ENCODE data around the gene SYNE1. TPM values are rescaled to one million over a fixed set of nuclear protein-coding genes. Genes with fewer than 3 reads are reported as not detected.

Gene SYNE1
- total and polyA plus RNA-seq, 10 of the 15 experiments (the other 5 are each of a cell fraction or from before 2014, with no cell fraction given), result 2.3 to 28.7 (median 14.1) TPM

DNA sequence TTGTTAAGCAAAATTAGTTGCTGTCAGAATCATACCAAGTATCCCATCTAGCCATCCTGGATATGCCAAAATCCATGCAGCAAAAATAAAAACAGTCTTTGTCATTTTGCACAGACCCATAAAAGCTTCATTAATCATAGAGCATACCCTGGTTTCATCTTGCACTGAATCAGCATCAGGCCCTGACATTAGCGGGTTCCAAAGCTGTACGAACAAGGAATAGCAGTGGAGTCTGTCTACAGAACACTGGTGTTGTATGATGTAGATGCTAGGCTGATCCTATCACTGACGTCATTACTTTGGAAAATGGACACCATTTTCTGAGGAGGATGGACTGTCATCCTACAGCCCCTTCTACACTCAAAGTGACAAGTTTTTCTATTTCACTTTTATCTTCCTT is 514.1 kb downstream of the SYNE1 start:
- WGBS (ENCODE audit: insufficient coverage, insufficient replicate concordance, low lambda C conversion rate, missing lambda C conversion rate), result 96% methylated on average over 3 of the region's 3 CpGs
- DNase-seq (ENCODE audit: low read depth, low spot score), result no peak
- in situ Hi-C loops (cut with MboI), result loop anchor here (5.0 to 10.0 kb wide), 2 partner anchors 358 to 431 kb away; no protein-coding TSS in a partner anchor
- FAIRE-seq, result no peak
- Histone ChIP-seq H3K27ac (ENCODE audit: control insufficient read depth, insufficient read depth) (no peak overlapping the region), H3K4me3 (no peak overlapping the region), H3K4me1 (ENCODE audit: control insufficient read depth, insufficient read depth, low read length) (0 out of 2 replicates have a peak, but pooled peaks cover under 1% of the 10 kb centered on the region), H3K9ac (ENCODE audit: control insufficient read depth, insufficient read depth, low read length) (no peak overlapping the region), H2AFZ (ENCODE audit: control insufficient read depth, low read depth, low read length) (no peak overlapping the region), H3K36me3 (ENCODE audit: control insufficient read depth in 2 of 2, insufficient read depth in 2 of 2, low read length in 1 of 2) (no peaks in the 10 kb centered on the region), H4K20me1 (ENCODE audit: control insufficient read depth, insufficient read depth) (no peaks in the 10 kb centered on the region), H3K9me3 (replicated peaks; ENCODE audit: control insufficient read depth, insufficient read depth, low read length) (no peaks in the 10 kb centered on the region), H3K27me3 (replicated peaks in 1 of 2; ENCODE audit: control insufficient read depth in 2 of 2, insufficient read depth in 2 of 2, low read length in 1 of 2) (no peaks in the 10 kb centered on the region), H3K79me2 (ENCODE audit: control insufficient read depth, insufficient read depth, low read length) (no peaks in the 10 kb centered on the region), H3K4me2 (ENCODE audit: control insufficient read depth, insufficient read depth) (no peak overlapping the region)
- CTCF ChIA-PET, result interaction anchor here (3.3 to 6.7 kb wide), 3 partner anchors 145 to 432 kb away, joined by 21 to 157 read pairs (median 100); no protein-coding TSS in a partner anchor
- intact Hi-C loops (cut with micrococcal nuclease; ENCODE audit: unreplicated experiment), result loop anchor here (5.0 kb wide), 1 partner anchor 144 kb away; no protein-coding TSS in a partner anchor
- no TSS peak for BruUV-seq (replicated peaks)
- SMC1A ChIA-PET (ENCODE audit: uncharacterized antibody, unreplicated experiment), result interaction anchor here (0.8 to 8.3 kb wide), 4 partner anchors 358 to 443 kb away, joined by 3 to 131 read pairs (median 13); no protein-coding TSS in a partner anchor
- RAD21 ChIA-PET (ENCODE audit: unreplicated experiment), result interaction anchor here (0.6 to 4.3 kb wide), 3 partner anchors 215 to 433 kb away, joined by 4 to 62 read pairs (median 4); no protein-coding TSS in a partner anchor
- ATAC-seq, result no peak
- TF ChIP-seq FOXK2 (IDR thresholded peaks at IDR 0.05), result no peak
- POLR2A ChIA-PET, result no interaction called here

DNA sequence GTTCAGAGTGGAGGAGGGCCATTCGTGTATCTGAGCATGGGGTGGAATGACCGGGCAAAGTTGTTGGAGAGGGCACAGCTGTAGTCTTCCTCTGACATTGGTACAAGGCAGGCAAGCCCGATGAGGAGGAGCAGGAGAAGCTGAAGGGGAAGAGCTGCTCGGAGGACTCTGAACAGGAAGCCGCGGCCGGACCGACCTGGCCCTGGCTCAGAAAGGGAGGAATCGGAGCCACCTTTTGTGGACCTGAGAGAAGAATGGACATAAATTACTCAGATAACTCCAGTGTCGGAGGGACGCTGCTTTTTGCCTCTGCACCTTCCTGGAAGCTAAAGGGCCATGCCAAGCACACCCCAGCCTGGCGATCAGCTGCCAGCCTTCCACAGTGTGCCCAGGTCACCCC is 514.7 kb downstream of the SYNE1 start:
- Histone ChIP-seq H4K20me1 (ENCODE audit: control insufficient read depth, insufficient read depth) (no peaks in the 10 kb centered on the region), H3K4me1 (ENCODE audit: control insufficient read depth, insufficient read depth, low read length) (0 out of 2 replicates have a peak, but pooled peaks cover 4% of the 10 kb centered on the region), H3K9me3 (replicated peaks; ENCODE audit: control insufficient read depth, insufficient read depth, low read length) (no peaks in the 10 kb centered on the region), H3K4me3 (no peak overlapping the region), H2AFZ (ENCODE audit: control insufficient read depth, low read depth, low read length) (no peak overlapping the region), H3K9ac (ENCODE audit: control insufficient read depth, insufficient read depth, low read length) (no peak overlapping the region), H3K27ac (ENCODE audit: control insufficient read depth, insufficient read depth) (no peak overlapping the region), H3K27me3 (replicated peaks in 1 of 2; ENCODE audit: control insufficient read depth in 2 of 2, insufficient read depth in 2 of 2, low read length in 1 of 2) (no peaks in the 10 kb centered on the region), H3K36me3 (ENCODE audit: control insufficient read depth in 2 of 2, insufficient read depth in 2 of 2, low read length in 1 of 2) (no peaks in the 10 kb centered on the region), H3K4me2 (ENCODE audit: control insufficient read depth, insufficient read depth) (no peak overlapping the region), H3K79me2 (ENCODE audit: control insufficient read depth, insufficient read depth, low read length) (no peaks in the 10 kb centered on the region)
- DNase-seq (ENCODE audit: low read depth, low spot score) (no peak), FAIRE-seq (no peak), ATAC-seq (no peak)
- ChIA-PET CTCF (interaction anchor here (5.7 to 6.7 kb wide), 2 partner anchors 355 to 431 kb away, joined by 100 to 157 read pairs; no protein-coding TSS in a partner anchor), SMC1A (ENCODE audit: uncharacterized antibody, unreplicated experiment) (interaction anchor here (1.2 to 8.3 kb wide), 5 partner anchors 356 to 443 kb away, joined by 3 to 131 read pairs (median 5); no protein-coding TSS in a partner anchor), POLR2A (no interaction called here), RAD21 (ENCODE audit: unreplicated experiment) (interaction anchor here (1.1 to 4.3 kb wide), 2 partner anchors 356 to 432 kb away, joined by 6 to 62 read pairs; no protein-coding TSS in a partner anchor)
- no TSS peak for BruUV-seq (replicated peaks)
- 90% methylated on average over 12 of the region's 12 CpGs for WGBS (ENCODE audit: insufficient coverage, insufficient replicate concordance, low lambda C conversion rate, missing lambda C conversion rate)
- intact Hi-C loops (cut with micrococcal nuclease; ENCODE audit: unreplicated experiment), result loop anchor here (5.0 kb wide), 1 partner anchor 145 kb away; no protein-coding TSS in a partner anchor
- in situ Hi-C loops (cut with MboI), result loop anchor here (5.0 to 10.0 kb wide), 2 partner anchors 358 to 430 kb away; no protein-coding TSS in a partner anchor
- TF ChIP-seq TARDBP (IDR thresholded peaks at IDR 0.05; ENCODE audit: borderline replicate concordance), result no peak
- TF ChIP-seq IRF3 (IDR thresholded peaks at IDR 0.05), result no peak
- no peak for TF ChIP-seq FOXM1 (IDR thresholded peaks at IDR 0.05; ENCODE audit: low read depth, low read length)
- no peak for TF ChIP-seq KLF5 (IDR thresholded peaks at IDR 0.05; ENCODE audit: partially characterized antibody)
- no peak for TF ChIP-seq CBFB (IDR thresholded peaks at IDR 0.05; ENCODE audit: low read depth)
- no peak for TF ChIP-seq NFYB (IDR thresholded peaks at IDR 0.05; ENCODE audit: insufficient read depth, low read depth, low read length)
- TF ChIP-seq, protein P1, sequence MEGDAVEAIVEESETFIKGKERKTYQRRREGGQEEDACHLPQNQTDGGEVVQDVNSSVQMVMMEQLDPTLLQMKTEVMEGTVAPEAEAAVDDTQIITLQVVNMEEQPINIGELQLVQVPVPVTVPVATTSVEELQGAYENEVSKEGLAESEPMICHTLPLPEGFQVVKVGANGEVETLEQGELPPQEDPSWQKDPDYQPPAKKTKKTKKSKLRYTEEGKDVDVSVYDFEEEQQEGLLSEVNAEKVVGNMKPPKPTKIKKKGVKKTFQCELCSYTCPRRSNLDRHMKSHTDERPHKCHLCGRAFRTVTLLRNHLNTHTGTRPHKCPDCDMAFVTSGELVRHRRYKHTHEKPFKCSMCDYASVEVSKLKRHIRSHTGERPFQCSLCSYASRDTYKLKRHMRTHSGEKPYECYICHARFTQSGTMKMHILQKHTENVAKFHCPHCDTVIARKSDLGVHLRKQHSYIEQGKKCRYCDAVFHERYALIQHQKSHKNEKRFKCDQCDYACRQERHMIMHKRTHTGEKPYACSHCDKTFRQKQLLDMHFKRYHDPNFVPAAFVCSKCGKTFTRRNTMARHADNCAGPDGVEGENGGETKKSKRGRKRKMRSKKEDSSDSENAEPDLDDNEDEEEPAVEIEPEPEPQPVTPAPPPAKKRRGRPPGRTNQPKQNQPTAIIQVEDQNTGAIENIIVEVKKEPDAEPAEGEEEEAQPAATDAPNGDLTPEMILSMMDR (IDR thresholded peaks at IDR 0.05 in 2 of 3, conservative IDR thresholded peaks at IDR 0.05 in 1 of 3; ENCODE audit: control insufficient read depth in 2 of 3, extremely low read depth in 1 of 3, insufficient read depth in 1 of 3, low read depth in 3 of 3, low read length in 3 of 3), result no peak
- no peak for TF ChIP-seq POU2F2 (IDR thresholded peaks at IDR 0.05; ENCODE audit: borderline replicate concordance, low read depth, low read length)
- TF ChIP-seq MYB (IDR thresholded peaks at IDR 0.05; ENCODE audit: borderline replicate concordance, low read depth, low read length), result no peak
